NCI-H748 (cell line): Measurements from ENCODE around the gene XPO6.

Experiments
- DNase-seq: peaks from one replicate; lab custom pipeline; 2025; ENCODE audit not compliant: unreplicated experiment; lab: John Stamatoyannopoulos, UW

Gene XPO6

DNA sequence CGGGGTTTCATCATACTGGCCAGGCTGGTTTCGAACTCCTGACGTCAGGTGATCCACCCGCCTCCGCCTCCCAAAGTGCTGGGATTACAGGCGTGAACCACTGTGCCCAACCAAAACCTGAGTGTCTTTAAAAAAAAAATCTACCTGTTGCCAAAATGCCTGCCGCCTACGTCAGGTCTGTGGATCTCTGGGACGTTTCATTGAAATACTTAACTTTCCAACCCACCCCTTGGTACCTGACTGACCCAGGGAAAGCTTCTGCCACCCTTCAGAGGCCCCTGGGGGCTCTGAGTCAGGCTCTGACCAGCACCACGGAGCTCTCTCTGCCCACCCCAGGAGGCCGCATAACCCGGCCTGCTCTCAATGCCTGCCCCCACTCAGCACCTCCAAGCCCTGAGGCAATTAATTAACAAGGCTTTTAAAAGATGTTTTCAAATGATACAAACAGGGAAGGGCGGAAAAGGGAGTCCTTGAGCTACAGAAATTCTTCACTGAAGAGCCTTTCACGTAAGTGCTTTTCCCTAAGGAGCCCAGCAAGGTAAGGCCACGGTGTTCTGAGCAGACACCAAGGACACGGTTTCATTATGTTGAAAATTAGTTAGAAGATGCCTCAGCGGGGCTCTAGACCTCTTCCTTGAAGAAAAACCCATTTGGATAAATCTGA lies 118.9 kb downstream of the XPO6 start:
- DNase-seq = no peak

DNA sequence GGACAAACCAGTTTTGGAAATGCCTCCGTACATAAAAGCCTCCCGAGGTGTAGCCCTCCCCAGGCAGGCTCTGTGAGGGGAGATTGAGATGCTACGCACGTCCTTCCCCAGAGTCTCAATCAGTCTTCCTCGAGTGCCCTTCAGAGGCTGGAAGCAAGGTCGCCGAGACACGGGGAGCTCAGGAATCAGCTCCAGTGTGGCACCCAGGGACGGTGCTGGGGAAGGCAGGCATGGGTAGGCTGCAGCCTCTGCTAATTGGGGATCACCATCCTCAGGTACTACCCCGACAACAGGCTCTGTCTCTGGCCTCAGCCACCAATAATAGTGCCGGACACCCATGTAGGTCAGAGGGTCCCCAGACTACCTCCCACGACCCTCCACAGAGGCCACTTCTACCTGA lies 120.1 kb downstream of the XPO6 start:
- DNase-seq = no peak

DNA sequence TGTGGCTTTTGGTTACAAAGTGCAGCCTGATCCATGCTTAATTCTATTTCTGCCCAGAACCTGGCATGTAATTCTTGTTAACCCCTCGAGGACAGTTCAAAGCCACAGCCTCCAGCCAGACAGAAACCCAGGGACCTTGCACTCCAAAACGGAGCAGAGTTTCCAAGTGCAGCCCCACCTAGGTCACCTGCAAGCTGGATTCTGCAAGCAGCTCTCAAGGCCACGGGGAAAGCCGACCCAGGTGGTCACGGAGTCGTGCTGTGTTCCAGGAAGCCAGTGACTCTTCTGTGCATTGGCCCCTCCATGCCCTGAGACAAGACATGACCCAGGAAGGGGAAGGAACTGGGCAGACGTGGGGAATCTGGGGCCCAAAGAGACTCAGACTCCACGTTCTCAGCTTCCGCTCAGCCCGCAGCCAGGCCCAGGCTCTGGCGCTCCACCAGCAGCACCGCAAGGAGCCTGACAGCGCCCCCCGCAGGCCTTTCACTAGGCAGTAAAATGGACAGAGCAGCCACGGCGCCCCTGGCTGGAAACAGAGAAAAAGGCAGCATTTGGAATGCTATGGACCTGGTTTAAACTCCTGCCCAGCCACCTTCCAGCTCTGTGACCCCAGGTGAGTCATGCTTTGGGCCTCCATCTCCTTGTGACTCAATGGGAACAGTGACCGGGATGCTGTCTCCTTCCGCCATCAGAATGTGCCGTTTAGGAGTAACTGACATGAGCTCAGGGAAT lies 121.0 kb downstream of the XPO6 start:
- DNase-seq = no peak

DNA sequence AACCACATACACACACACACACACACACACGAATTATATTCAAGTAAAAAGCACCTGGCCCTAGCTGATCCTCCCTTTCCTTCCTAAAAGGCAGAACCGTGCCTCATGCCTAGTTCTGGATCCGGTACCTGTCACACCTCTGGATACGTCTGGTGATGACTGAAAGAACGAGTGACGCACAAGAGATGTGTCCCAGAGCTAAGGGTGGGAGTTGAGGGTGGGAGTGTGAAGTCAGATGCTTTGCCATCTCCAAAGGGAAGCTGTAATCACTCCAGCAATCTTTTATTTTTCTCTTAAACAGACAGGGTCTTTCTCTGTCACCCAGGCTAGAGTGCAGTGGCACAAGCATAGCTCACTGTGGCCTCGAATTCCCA lies 121.8 kb downstream of the XPO6 start:
- DNase-seq = no peak

DNA sequence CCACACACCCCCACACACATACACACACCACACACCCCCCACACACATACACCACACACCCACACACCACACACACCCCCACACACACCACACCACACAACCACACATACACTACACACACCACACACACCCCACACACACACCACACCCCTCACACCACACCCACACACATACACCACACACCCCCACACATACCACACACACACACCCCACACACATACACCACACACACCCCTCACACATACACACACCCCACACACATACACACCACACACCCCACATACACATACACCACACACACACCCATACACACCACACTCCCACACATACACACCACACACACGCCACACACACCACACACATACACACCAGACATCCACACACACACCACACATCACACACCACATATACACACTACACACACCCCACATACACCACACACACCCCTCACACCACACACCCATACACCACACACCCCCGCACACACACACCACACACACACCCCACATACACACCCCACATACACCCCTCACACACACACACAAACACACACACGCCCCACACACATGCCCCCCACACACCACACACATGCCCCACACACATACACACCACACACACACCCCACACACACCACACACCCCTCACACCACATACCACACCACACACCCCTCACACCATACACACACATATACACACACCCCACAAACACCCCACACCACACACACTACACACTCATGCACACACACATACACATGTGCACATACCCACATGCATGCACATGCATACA lies 122.4 kb downstream of the XPO6 start:
- DNase-seq = no peak

DNA sequence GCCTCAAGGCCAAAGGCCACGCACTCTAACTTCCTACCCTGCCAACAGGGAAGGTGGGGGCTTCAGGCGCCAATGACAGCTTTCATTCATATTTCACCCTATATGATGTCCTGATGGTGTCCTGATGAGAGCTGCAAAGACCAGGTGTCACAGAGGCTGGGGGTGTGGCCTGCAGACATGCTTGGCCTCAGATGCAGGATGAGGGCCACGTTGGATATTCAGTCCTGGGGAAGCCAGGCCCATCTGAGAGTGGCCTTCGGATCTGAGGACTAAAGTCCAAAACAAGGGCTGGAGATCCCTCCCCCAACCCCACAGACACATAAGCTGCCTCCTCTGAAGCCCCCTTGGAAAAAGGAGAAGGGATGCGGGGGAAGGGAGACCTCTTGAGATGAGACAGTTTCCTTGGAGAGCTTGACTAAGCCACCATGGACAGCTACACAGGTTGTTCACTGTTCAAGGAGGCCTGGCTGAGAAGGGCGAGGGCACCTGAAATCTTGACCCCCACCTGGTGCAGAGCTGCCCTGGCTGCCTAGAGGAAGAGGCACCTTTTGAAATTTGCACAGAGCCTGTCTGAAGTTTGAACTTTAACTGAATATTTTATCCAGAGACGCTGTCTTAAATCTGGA lies 124.0 kb downstream of the XPO6 start:
- no peak for DNase-seq

DNA sequence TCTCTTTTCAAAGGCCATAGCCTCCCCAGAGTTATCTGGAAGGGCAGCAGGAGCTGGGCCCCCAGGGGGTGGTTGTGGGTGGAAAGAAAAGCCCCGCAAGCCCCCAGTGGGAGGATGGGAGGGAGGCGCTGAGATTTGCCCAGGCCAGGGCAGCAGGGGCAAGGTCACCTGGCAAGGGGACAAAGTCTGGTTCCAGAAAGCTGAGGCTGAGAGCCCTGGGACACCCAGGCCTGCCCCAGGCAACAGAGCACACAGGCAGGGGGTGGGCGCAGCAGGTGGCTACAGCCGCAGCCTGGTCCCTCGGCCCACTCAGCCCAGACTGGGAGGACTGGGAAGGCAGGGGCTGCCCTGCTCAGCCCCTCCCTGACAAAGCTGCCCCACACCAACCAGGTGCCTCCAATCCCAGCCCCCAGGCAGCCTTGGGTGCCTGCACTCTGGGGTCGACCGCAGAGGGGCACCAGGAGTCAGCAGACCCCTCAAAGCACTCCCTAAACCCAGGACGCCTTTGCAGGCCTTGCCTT lies 124.6 kb downstream of the XPO6 start:
- DNase-seq = no peak

- DNase-seq = no peak
Measured at GRCh38 chr16:28086186-28087139, 125.3 kb downstream of the XPO6 start.

GRCh38 chr16:28085389-28086171 lies 126.2 kb downstream of the XPO6 start:
- no peak for DNase-seq

GRCh38 chr16:28084209-28084608 lies 127.6 kb downstream of the XPO6 start:
- DNase-seq = no peak

DNA sequence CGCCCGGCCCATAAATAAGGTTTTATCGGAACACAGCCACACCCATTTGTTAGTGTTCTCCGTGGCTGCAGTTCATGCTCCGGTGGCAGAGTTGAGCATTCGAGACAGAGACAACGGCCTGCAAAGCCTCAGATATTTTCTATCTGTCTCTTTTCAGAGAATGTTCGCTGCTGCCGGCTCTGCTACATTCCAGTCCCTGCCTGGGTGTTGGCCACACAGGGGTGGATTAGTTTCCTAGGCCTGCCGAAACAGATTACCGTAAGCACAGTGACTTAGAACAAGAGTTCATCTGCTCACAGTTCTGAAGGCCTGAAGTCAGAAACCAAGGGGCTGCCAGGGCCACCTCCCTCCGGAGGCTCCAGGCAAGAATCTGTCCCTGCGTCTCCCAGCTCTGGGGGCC lies 129.1 kb downstream of the XPO6 start:
- DNase-seq = no peak

DNA sequence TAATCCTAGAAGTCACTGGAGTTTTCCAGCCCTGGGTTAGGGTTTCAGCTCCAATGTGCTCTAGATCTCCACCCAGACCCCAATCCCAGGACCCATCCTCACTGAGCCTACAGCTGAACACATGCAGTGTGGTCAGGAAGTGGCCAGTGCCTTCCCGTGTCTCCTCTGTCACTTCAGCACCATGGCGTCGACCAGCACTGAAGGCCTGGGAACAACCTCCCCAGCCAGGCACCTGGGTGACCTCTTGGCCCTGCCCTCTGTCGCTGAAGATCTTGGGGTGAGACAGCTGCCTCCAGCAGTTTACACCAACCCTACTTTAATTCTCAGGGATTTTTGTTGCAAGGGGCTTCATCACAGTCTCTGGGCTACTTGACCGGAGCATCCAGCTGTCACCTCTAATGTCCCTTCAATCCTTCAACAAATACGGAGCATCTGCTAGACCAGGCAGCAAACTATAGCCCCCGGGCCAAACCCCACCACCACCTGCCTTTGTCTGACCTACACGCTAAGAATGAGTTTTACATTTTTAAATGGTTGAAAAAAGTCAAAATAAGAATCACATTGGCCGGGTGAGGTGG lies 130.3 kb downstream of the XPO6 start:
- no peak for DNase-seq

GRCh38 chr16:28078261-28078660 lies 133.5 kb downstream of the XPO6 start:
- DNase-seq = no peak

- no peak for DNase-seq
Measured at GRCh38 chr16:28073836-28074235, 137.9 kb downstream of the XPO6 start.

GRCh38 chr16:28072087-28072486 lies 139.7 kb downstream of the XPO6 start:
- DNase-seq = no peak

DNA sequence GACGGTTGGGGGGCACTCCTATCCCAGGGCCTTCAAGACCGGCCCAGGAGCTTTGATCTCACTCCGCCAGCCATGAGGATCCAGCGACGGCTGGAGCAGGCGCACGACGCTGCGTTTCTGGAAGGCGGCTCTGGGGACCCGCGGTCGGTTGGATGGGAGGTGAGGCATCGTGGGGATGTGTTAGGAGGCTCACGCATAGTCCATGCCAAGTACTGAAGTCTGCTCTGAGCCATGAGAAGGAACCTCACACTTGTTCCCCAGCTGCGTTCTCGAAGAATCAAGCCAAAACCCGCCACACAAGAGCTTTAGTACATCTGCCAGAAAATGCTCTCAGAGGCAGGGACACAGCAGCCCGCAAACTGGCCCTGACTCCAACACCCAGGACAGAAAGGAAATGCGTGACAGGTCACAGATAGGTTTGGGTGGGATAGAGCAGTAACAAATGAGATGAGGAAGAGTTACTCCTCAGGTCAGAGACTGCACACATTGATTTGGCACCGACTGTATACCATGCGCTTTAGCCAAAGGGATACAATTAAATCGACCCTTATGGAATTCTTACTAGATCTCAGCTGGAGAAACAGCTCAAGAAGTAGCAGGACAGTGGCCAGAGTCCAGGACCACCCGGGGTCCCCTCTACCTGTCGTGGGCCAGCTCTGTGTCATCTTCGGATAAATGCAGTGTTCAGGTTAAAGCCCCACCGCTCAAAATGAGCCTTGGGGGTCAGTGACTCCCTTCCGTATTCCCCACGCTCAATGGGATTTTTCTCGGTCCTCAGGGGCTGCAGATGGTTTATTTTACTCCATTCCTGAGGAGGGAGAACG lies 141.6 kb downstream of the XPO6 start:
- DNase-seq = no peak

- DNase-seq = no peak
Measured at GRCh38 chr16:28068976-28069375, 142.8 kb downstream of the XPO6 start.
